Lower lobe of right lung (tissue), 2 donors: ENCODE data around the gene GADD45GIP1. TPM values are rescaled to one million over a fixed set of nuclear protein-coding genes. Genes with fewer than 3 reads are reported as not detected.

ENCODE experiments used
- ATAC-seq, 2 donors: fragments of 200-7000 bp; cut with Tn5 transposase; one replicate each; pipeline ENCODE4 v1.9.1; 2020 to 2022; ENCODE audit warnings: mild to moderate bottlenecking in 2 of 2, moderate library complexity in 2 of 2
- DNase-seq: peaks from one replicate; pipeline ENCODE4 v3.0.0-alpha.2; 2020
- H3K27ac ChIP-seq: fragments of 200-600 bp; one replicate; pipeline ENCODE4 v1.8.0; 2022
- H3K27me3 ChIP-seq: fragments of 200-600 bp; one replicate; pipeline ENCODE4 v1.8.0; 2022; ENCODE audit warnings: low read depth
- H3K36me3 ChIP-seq: fragments of 200-600 bp; one replicate; pipeline ENCODE4 v1.8.0; 2022; ENCODE audit warnings: mild to moderate bottlenecking
- H3K4me1 ChIP-seq: fragments of 200-600 bp; one replicate; pipeline ENCODE4 v1.8.0; 2022
- H3K4me3 ChIP-seq: fragments of 200-600 bp; one replicate; pipeline ENCODE4 v1.8.0; 2022; ENCODE audit warnings: mild to moderate bottlenecking
- H3K9me3 ChIP-seq: fragments of 200-600 bp; one replicate; pipeline ENCODE4 v1.8.0; 2022
- CTCF ChIP-seq: fragments of 200-600 bp; IDR thresholded peaks from one replicate; pipeline ENCODE4 v1.8.0; 2022; ENCODE audit warnings: antibody characterized with exemption, mild to moderate bottlenecking
- intact Hi-C: fragments of 100-400 bp; cut with DNase I; formaldehyde crosslinking; loops from one replicate; pipeline ENCODE4 v1.11.0; 2022
- total RNA-seq: library from RNA; stranded (reverse); fragmentation: NEBNext Ultra II Directional; extraction: Animal tissue kit (Norgen Biotek cat#: 25700); gene quantifications from one replicate; pipeline ENCODE4 v1.2.1, GENCODE V29; 2021
- donor health status: DM: no; HTN: yes; CAD: no; lungs with severe emphysema.

The GADD45GIP1 gene
- total RNA-seq, 1 donor from 2014 or later: 14.8 TPM

DNA sequence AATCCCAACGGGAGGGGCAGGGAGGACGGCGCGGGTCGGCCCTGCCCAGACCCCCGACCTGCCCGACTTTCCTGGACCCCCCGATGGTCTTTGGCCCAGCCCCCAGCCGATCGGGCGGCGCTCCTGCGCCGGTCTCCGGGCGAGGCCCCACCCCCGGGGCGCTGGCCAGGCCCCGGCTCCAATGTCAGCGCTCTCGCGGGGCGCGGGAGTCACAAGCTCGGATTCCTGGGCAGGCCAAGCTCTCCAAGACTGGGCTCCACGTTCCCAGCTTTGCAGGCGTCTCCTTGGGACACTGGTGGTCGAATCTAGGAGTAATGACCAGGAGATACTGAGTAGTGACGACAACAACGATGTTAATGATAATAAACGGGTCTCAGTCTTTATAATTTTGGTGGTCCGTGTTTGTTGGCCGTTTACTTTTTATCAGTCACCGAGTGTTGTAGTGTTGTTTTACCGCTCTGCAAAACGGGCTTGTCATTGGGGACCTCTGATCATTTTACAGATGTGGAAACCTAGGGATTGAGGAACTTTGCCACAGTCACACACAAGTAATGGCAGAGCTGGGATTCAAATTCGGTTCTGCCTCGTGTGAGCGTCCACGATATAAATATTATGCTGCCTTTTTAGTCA lies 10.8 kb downstream of the GADD45GIP1 start:
- Histone ChIP-seq H3K36me3 (peaks cover 79% of the 10 kb centered on the region), H3K4me3 (peak overlapping the region; percentile 77), H3K9me3 (no peaks in the 10 kb centered on the region), H3K4me1 (peaks cover 52% of the 10 kb centered on the region), H3K27ac (peak overlapping the region; percentile 93), H3K27me3 (no peaks in the 10 kb centered on the region)
- DNase-seq (peak; percentile 81), ATAC-seq (peak; percentile 88 to 89)
- intact Hi-C loops: no loop called here
- TF ChIP-seq CTCF: no peak

GRCh38 chr19:12945479-12946091 lies 11.4 kb downstream of the GADD45GIP1 start, which contains the start of gene RAD23A:
TSS of gene RAD23A (plus strand) at chr19:12945862. CDS start at chr19:12945949, 87 bp downstream.
- Histone ChIP-seq H3K27me3 (no peaks in the 10 kb centered on the region), H3K4me1 (peaks cover 58% of the 10 kb centered on the region), H3K36me3 (peaks cover 79% of the 10 kb centered on the region), H3K27ac (peak within 1 kb of the TSS; percentile 93), H3K9me3 (no peaks in the 10 kb centered on the region), H3K4me3 (peak within 1 kb of the TSS; percentile 77)
- no peak for TF ChIP-seq CTCF
- intact Hi-C loops: no loop called here
- DNase-seq: peak; percentile 99
- ATAC-seq: peak; percentile 97

DNA sequence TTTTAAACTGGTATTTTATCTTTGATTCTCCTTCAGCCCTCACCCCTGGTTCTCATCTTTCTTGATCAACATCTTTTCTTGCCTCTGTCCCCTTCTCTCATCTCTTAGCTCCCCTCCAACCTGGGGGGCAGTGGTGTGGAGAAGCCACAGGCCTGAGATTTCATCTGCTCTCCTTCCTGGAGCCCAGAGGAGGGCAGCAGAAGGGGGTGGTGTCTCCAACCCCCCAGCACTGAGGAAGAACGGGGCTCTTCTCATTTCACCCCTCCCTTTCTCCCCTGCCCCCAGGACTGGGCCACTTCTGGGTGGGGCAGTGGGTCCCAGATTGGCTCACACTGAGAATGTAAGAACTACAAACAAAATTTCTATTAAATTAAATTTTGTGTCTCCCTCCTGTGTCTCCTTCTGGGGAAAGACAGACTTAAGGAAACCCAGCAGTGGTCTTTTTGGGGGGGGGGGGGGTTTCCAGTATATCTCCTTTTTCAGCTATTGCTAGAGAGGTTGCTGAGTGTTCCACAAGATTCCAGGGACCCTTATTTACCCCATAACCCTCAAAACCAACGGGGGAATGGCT lies 12.8 kb downstream of the GADD45GIP1 start:
- intact Hi-C loops: no loop called here
- Histone ChIP-seq H3K9me3 (no peaks in the 10 kb centered on the region), H3K27me3 (no peaks in the 10 kb centered on the region), H3K27ac (peak overlapping the region; percentile 93), H3K4me3 (no peak overlapping the region), H3K36me3 (peaks cover 78% of the 10 kb centered on the region), H3K4me1 (peaks cover 72% of the 10 kb centered on the region)
- no peak for TF ChIP-seq CTCF
- no peak for DNase-seq
- ATAC-seq: no peak

- H3K27me3 ChIP-seq: no peaks in the 10 kb centered on the region
- no peaks in the 10 kb centered on the region for H3K9me3 ChIP-seq
- H3K36me3 ChIP-seq: peaks cover 72% of the 10 kb centered on the region
- TF ChIP-seq CTCF: no peak
- no peak overlapping the region for H3K4me3 ChIP-seq
- H3K4me1 ChIP-seq: peaks cover 73% of the 10 kb centered on the region
- DNase-seq (no peak), ATAC-seq (no peak)
- intact Hi-C loops: no loop called here
- peak overlapping the region; percentile 31 for H3K27ac ChIP-seq
Observed at GRCh38 chr19:12943437-12944044, 13.5 kb downstream of the GADD45GIP1 start.

DNA sequence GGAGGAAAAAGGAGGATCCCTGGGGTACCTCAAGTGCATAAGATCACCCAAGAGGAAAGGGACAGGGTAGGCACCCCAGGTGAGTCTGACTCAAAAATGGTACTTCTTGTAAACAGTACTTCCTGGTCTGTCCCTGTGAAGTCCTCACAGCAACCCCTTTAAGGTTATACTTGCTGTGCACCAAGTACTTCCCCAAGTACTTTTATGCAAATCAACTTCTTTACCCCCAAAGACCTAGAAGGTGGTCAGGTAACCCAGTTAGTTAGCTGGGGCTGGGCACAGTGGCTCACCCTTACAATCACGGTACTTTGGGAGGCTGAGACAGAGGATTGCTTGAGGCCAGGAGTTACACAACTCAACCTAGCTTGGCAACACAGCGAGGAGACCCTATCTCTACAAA lies 16.1 kb downstream of the GADD45GIP1 start:
- peaks cover 61% of the 10 kb centered on the region for H3K36me3 ChIP-seq
- H3K4me3 ChIP-seq: peak overlapping the region; percentile 100
- intact Hi-C loops: no loop called here
- TF ChIP-seq CTCF: no peak
- ATAC-seq (no peak), DNase-seq (no peak)
- H3K27me3 ChIP-seq: no peaks in the 10 kb centered on the region
- H3K9me3 ChIP-seq: no peaks in the 10 kb centered on the region
- no peak overlapping the region for H3K27ac ChIP-seq
- peaks cover 69% of the 10 kb centered on the region for H3K4me1 ChIP-seq
